ENCODE measurements around the gene METRNL. TPM values are rescaled to one million over a fixed set of nuclear protein-coding genes. Genes with fewer than 3 reads are reported as not detected.

METRNL gene
- total RNA-seq, 1 donor from 2014 or later = 76.2 TPM

DNA sequence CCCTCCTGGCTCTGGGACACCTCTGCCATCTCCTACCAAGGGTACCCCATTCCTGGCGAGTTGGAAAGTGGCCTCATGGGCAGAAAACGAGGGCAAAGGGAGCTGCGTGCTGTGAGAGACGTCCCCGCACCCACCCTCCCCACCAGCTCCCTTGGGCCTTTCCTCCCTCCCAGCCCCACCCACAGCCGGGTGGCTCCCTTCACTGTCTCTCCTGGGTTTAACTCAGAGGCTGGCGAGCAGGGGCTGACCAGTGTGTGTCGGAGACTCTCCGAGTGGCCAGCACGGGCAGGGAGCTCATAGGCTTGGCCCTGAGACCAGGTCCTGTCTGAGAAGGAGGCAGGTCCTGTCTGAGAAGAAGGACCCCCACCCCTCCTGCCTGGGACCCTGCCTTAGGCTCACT is 26.1 kb downstream of the METRNL start:
- peaks cover 6% of the 10 kb centered on the region for H3K27me3 Mint-ChIP-seq
- peak overlapping the region; percentile 78 for H3K27ac Mint-ChIP-seq

GRCh38 chr17:83106056-83106588 is 26.7 kb downstream of the METRNL start:
- H3K9me3 Mint-ChIP-seq = no peaks in the 10 kb centered on the region
- H3K27ac Mint-ChIP-seq = peak overlapping the region; percentile 78
- no peak for TF ChIP-seq CTCF (conservative IDR thresholded peaks at IDR 0.05)
- no peak for DNase-seq (ENCODE audit: extremely low spot score, unreplicated experiment)
- no peaks in the 10 kb centered on the region for H3K36me3 Mint-ChIP-seq
- H3K4me1 Mint-ChIP-seq (ENCODE audit: unreplicated experiment) = peaks cover 30% of the 10 kb centered on the region
- H3K4me3 Mint-ChIP-seq = peak overlapping the region; percentile 57
- H3K27me3 Mint-ChIP-seq = peaks cover 6% of the 10 kb centered on the region

More for the DNA sequence above, 26.1 kb downstream of the METRNL start:
- Mint-ChIP-seq H3K9me3 (no peaks in the 10 kb centered on the region), H3K4me3 (no peak overlapping the region), H3K4me1 (ENCODE audit: unreplicated experiment) (peaks cover 24% of the 10 kb centered on the region), H3K36me3 (no peaks in the 10 kb centered on the region)
- no peak for TF ChIP-seq CTCF (conservative IDR thresholded peaks at IDR 0.05)
- DNase-seq (ENCODE audit: extremely low spot score, unreplicated experiment) = no peak

GRCh38 chr17:83106913-83107655 is 27.7 kb downstream of the METRNL start:
- peak overlapping the region; percentile 25 for H3K4me3 Mint-ChIP-seq
- no peaks in the 10 kb centered on the region for H3K36me3 Mint-ChIP-seq
- peaks cover 6% of the 10 kb centered on the region for H3K27me3 Mint-ChIP-seq
- H3K27ac Mint-ChIP-seq = peak overlapping the region; percentile 72
- DNase-seq (ENCODE audit: extremely low spot score, unreplicated experiment) = no peak
- H3K9me3 Mint-ChIP-seq = no peaks in the 10 kb centered on the region
- H3K4me1 Mint-ChIP-seq (ENCODE audit: unreplicated experiment) = peaks cover 31% of the 10 kb centered on the region
- TF ChIP-seq CTCF (conservative IDR thresholded peaks at IDR 0.05) = no peak

- no peaks in the 10 kb centered on the region for H3K36me3 Mint-ChIP-seq
- peaks cover 31% of the 10 kb centered on the region for H3K4me1 Mint-ChIP-seq (ENCODE audit: unreplicated experiment)
- peaks cover 6% of the 10 kb centered on the region for H3K27me3 Mint-ChIP-seq
- no peak overlapping the region for H3K27ac Mint-ChIP-seq
- DNase-seq (ENCODE audit: extremely low spot score, unreplicated experiment) = no peak
- H3K4me3 Mint-ChIP-seq = no peak overlapping the region
- no peak for TF ChIP-seq CTCF (conservative IDR thresholded peaks at IDR 0.05)
- no peaks in the 10 kb centered on the region for H3K9me3 Mint-ChIP-seq
These were observed 28.2 kb downstream of the METRNL start for GRCh38 chr17:83107656-83108048.

DNA sequence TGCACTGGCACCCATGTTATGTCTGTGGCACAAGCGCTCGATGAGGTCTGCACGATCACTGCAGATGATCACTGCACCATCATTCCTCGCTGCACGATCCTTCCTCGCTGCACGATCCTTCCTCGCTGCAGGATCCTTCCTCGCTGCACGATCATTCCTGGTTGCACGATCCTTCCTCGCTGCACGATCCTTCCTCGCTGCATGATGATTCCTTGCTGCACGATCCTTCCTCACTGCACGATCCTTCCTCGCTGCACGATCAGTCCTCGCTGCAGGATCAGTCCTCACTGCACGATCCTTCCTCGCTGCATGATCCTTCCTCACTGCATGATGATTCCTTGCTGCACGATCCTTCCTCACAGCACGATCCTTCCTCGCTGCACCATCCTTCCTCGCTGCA is 29.3 kb downstream of the METRNL start:
- Mint-ChIP-seq H3K36me3 (no peaks in the 10 kb centered on the region), H3K9me3 (no peaks in the 10 kb centered on the region), H3K4me1 (ENCODE audit: unreplicated experiment) (peaks cover 31% of the 10 kb centered on the region), H3K27me3 (peaks cover 6% of the 10 kb centered on the region), H3K27ac (peak overlapping the region; percentile 27), H3K4me3 (no peak overlapping the region)
- DNase-seq (ENCODE audit: extremely low spot score, unreplicated experiment) = no peak
- no peak for TF ChIP-seq CTCF (conservative IDR thresholded peaks at IDR 0.05)
